Jurkat, Clone E6-1 (cell line): ENCODE measurements around the gene CDH26.
"Not testable (repeated sequence)": the region's sequence is repeated elsewhere in the genome, so short reads cannot be mapped to it uniquely, and the experiment has no call there.

Source experiments
- DNase-seq: peaks from one replicate; pipeline ENCODE4 v3.0.0-alpha.2; 2011; ENCODE audit warnings: low read depth, low spot score
- H3K4me3 ChIP-seq: 2 replicates; pipeline ENCODE4 v1.5.1; 2011; ENCODE audit warnings: mild to moderate bottlenecking, low read length, control low read depth, moderate library complexity

Gene CDH26

DNA sequence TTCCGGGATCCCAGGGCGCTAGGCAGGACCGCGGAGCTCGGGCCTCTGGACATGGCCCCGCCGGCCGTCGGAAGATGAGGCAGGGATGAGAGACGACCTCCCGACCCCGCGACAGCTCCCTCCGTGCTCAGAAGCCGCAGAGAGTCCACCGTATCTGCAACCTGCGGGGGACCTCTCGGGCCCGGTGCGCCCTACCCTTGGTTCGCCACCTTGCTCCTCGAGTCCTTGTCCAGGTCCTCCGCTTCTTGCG, 18.4 kb upstream of the CDH26 start:
- H3K4me3 ChIP-seq: peak overlapping the region; percentile 97
- DNase-seq: no peak

- DNase-seq: peak; percentile 81
- peak within 1 kb of the TSS; percentile 97 for H3K4me3 ChIP-seq
Observed at GRCh38 chr20:59940129-59940955, 17.9 kb upstream of the CDH26 start, which contains the start of the genes FAM217B and PPP1R3D. Gene FAM217B, plus strand, starts transcription at chr20:59940389. Its CDS starts 3,555 bp downstream, at chr20:59943944. Gene PPP1R3D, minus strand, starts transcription at chr20:59940305. Its CDS starts 374 bp downstream, at chr20:59939931.

- DNase-seq: no peak
- H3K4me3 ChIP-seq: peak overlapping the region; percentile 97
Observed at GRCh38 chr20:59940956-59941294, 17.3 kb upstream of the CDH26 start.

DNA sequence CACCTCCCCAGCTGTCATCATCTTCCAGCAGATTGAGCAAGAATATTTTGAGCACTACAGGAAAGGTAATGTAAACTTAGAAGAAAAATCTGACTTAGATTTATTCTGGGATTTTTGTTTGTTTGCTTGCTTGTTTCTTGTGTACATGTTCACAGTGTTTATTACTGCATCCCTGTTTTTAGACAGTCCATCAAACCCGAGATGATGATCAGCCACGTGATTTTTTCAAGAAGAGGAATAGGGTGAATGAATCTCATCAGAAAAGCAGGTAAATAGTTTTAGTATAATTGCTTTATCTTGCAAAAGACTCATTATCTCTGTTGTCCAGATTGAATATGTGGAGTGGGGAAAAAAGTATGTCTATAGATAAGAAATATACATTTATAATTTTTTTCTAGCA, 16.0 kb upstream of the CDH26 start:
- no peak overlapping the region for H3K4me3 ChIP-seq
- DNase-seq: no peak

- no peak for DNase-seq
- no peak overlapping the region for H3K4me3 ChIP-seq
Observed at GRCh38 chr20:59944726-59945125, 13.5 kb upstream of the CDH26 start.

DNA sequence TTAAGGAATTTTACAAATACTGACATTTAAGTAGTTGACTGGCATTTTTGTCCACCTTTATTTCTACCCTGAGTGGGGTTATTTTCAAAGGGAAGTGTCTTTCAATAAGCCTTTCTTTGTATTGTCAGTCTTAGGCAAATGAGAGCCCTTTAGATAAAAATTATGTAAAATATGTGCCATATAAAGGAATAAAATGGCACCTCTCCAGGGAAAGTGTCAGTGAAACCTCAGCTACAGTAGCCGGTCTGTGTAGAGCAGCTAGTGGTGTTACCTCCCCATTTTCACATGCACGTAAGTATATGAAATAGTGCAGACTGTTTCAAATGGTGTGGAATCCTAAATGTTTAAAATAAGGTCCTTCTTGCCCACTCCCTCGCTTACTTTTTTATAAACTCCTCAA, 13.0 kb upstream of the CDH26 start:
- H3K4me3 ChIP-seq: no peak overlapping the region
- no peak for DNase-seq

GRCh38 chr20:59945731-59946130, 12.5 kb upstream of the CDH26 start:
- H3K4me3 ChIP-seq: no peak overlapping the region
- no peak for DNase-seq

GRCh38 chr20:59947376-59947775, 10.8 kb upstream of the CDH26 start:
- no peak for DNase-seq
- no peak overlapping the region for H3K4me3 ChIP-seq

GRCh38 chr20:59948212-59948611, 10.0 kb upstream of the CDH26 start:
- DNase-seq: no peak
- H3K4me3 ChIP-seq: no peak overlapping the region

GRCh38 chr20:59948828-59949720, 9.1 kb upstream of the CDH26 start:
- peak overlapping the region; percentile 7; the same call in 1 of the 2 replicates for H3K4me3 ChIP-seq
- peak; percentile 75 for DNase-seq

DNA sequence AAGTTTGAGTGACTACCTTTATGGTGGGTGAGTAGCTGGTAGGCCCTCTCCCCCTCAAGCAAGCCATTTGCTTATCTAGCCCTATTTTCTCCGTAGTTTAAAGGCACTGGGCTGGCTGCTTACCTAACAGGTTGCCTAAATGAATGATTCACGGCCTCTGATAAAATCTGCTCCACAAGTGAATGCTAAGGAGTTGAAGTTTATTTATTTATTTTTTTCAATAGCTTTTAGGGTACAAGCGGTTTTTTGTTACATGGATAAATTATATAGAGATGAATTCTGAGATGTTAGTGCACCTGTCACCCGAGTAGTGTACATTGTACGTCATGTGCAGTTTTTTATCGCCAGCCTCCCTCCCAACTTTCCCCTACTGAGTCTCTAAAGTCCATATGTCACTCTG, 8.3 kb upstream of the CDH26 start:
- no peak overlapping the region for H3K4me3 ChIP-seq
- no peak for DNase-seq

- no peak overlapping the region for H3K4me3 ChIP-seq
- no peak for DNase-seq
Observed at GRCh38 chr20:59954718-59955117, 3.5 kb upstream of the CDH26 start.

- no peak overlapping the region for H3K4me3 ChIP-seq
- peak; percentile 65 for DNase-seq
Observed at GRCh38 chr20:59955131-59955796, 3.0 kb upstream of the CDH26 start.

DNA sequence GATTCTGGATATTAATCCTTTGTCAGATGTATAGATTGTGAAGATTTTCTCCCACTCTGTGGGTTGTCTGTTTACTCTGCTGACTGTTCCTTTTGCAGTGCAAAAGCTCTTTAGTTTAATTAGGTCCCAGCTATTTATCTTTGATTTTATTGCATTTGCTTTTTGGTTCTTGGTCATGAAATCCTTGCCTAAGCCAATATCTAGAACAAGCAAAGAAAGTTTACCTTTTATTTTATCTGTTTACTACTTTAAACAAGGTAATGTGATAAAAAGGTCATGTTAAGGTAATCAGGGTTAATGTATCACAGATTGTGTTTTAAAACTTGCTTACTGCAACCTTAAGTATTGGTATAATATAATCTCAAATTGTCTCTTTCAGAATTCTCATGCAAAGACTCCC, 655 bp upstream of the CDH26 start:
- DNase-seq, H3K4me3 ChIP-seq: not testable (repeated sequence)

- no peak for DNase-seq
- no peak overlapping the region for H3K4me3 ChIP-seq
Observed at GRCh38 chr20:59958626-59959025, 403 bp downstream of the CDH26 start.

DNA sequence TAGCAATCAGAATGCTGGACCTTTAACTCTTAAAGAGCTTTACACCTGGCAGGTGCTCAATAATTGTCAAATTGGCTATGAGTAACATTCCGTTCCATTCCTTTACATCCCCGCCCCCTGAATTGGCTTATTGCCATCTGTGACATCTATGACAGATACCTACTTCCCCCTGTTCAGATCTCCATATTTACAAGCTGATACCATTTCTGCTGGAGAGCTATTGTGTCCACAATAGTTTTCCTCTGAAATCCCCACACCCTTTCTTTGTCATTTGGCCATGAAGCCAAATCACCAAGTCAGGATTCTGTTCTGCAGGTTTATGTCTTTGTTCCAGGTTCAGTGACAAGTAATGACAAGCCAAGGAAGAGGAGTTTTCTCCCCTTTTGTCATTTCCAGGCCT, 3.2 kb downstream of the CDH26 start:
- no peak overlapping the region for H3K4me3 ChIP-seq
- DNase-seq: no peak

- H3K4me3 ChIP-seq: no peak overlapping the region
Observed at GRCh38 chr20:59962155-59962554, 3.9 kb downstream of the CDH26 start.

GRCh38 chr20:59966428-59966827, 8.2 kb downstream of the CDH26 start:
- no peak overlapping the region for H3K4me3 ChIP-seq

More at GRCh38 chr20:59962155-59962554, 3.9 kb downstream of the CDH26 start:
- DNase-seq: no peak

DNA sequence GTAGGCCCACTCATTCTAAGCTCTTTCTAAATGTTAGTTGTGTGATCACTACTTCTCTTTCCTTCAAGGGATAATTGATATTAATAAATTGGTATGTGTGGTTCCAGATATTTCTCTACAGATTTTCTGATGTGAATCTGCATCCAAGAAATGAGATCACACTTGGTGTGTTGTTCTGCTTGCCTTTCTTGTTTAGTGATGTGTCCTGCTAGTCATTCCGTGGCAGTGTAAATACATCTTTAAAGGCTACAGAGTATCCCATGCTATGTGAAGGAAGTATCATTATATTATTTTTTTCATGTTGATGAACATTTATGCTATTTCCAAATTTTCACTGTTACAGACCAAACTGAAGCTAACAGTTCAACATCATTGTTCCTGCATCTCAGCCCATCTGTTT, 13.2 kb downstream of the CDH26 start:
- DNase-seq: no peak
- no peak overlapping the region for H3K4me3 ChIP-seq

More at GRCh38 chr20:59966428-59966827, 8.2 kb downstream of the CDH26 start:
- DNase-seq: no peak
